Brain microvascular endothelial cell (primary cell): ENCODE measurements around the gene BBS10.

Source experiments
- DNase-seq: peaks from one replicate; pipeline ENCODE4 v3.0.0-alpha.2; 2020
- H3K27ac ChIP-seq: fragments of 250-450 bp; sonication (Bioruptor Pico); 2 replicates; pipeline ENCODE4 v1.5.1; 2020; ENCODE audit warnings: mild to moderate bottlenecking, moderate library complexity
- H3K27me3 ChIP-seq: fragments of 250-450 bp; sonication (Bioruptor Pico); replicated peaks from 2 replicates; pipeline ENCODE4 v1.5.1; 2020; ENCODE audit warnings: mild to moderate bottlenecking
- H3K36me3 ChIP-seq: fragments of 250-450 bp; sonication (Bioruptor Pico); replicated peaks from 2 replicates; pipeline ENCODE4 v1.5.1; 2020; ENCODE audit warnings: mild to moderate bottlenecking
- H3K4me3 ChIP-seq: 2 replicates; pipeline ENCODE4 v1.5.1; 2011; ENCODE audit warnings: low read depth, mild to moderate bottlenecking, control low read depth, low read length, moderate library complexity
- CTCF ChIP-seq: IDR thresholded peaks from 2 replicates; pipeline ENCODE4 v1.5.1; 2011; ENCODE audit warnings: low read depth, mild to moderate bottlenecking, moderate library complexity, low read length, control low read depth, inconsistent platforms; ENCODE audit errors: missing control alignments
- in situ Hi-C: cut with HindIII; loops from 2 replicates; pipeline ENCODE4 v1.10.0; 2017; ENCODE audit warnings: low sequenced_read_pairs, low pct_ligation_motif_present

BBS10 gene

GRCh38 chr12:76303365-76303764, 44.9 kb downstream of the BBS10 start:
- peaks cover 4% of the 10 kb centered on the region for H3K36me3 ChIP-seq
- no peak overlapping the region for H3K4me3 ChIP-seq
- peak; percentile 2 for TF ChIP-seq CTCF
- in situ Hi-C loops, result no loop called here
- peak; percentile 16 for DNase-seq
- no peaks in the 10 kb centered on the region for H3K27me3 ChIP-seq
- no peak overlapping the region for H3K27ac ChIP-seq

- H3K27ac ChIP-seq, result no peak overlapping the region
- TF ChIP-seq CTCF, result no peak
- H3K4me3 ChIP-seq, result no peak overlapping the region
- H3K36me3 ChIP-seq, result peaks cover 12% of the 10 kb centered on the region
- H3K27me3 ChIP-seq, result no peaks in the 10 kb centered on the region
- no peak for DNase-seq
- in situ Hi-C loops, result no loop called here
Observed at GRCh38 chr12:76300297-76300665, 47.9 kb downstream of the BBS10 start.

- no peak for TF ChIP-seq CTCF
- DNase-seq, result no peak
- no peak overlapping the region for H3K27ac ChIP-seq
- H3K27me3 ChIP-seq, result no peaks in the 10 kb centered on the region
- H3K36me3 ChIP-seq, result peaks cover 16% of the 10 kb centered on the region
- in situ Hi-C loops, result no loop called here
- H3K4me3 ChIP-seq, result no peak overlapping the region
Observed at GRCh38 chr12:76299536-76300296, 48.5 kb downstream of the BBS10 start.
